PFSK-1 (cell line): ENCODE measurements around the gene RBM33.

ENCODE experiments used
- FOXP2 ChIP-seq: optimal IDR thresholded peaks from 2 replicates; pipeline ENCODE3; 2011; ENCODE audit warnings: borderline replicate concordance, control low read depth, inconsistent platforms; ENCODE audit not compliant: insufficient read depth; ENCODE audit errors: extremely low read length, extremely low read depth
- POLR2AphosphoS5 ChIP-seq: IDR thresholded peaks from 2 replicates; pipeline ENCODE4 v1.6.1; 2012; ENCODE audit warnings: low read depth, mild to moderate bottlenecking, control low read depth, low read length, moderate library complexity
- REST ChIP-seq, 2 experiments: IDR thresholded peaks; 2 replicates each; pipeline versions ENCODE4 v1.6.1 to v1.8.0; 2011 to 2012; ENCODE audit warnings: low read depth in 2 of 2, low read length in 2 of 2, control low read depth in 1 of 2, inconsistent platforms in 1 of 2, mild to moderate bottlenecking in 1 of 2, moderate library complexity in 1 of 2; ENCODE audit not compliant: insufficient read depth in 1 of 2
- SIN3A ChIP-seq: IDR thresholded peaks from 2 replicates; pipeline ENCODE4 v1.6.1; 2012; ENCODE audit warnings: mild to moderate bottlenecking, low read length, moderate library complexity, borderline replicate concordance; ENCODE audit not compliant: insufficient read depth
- TAF1 ChIP-seq: IDR thresholded peaks from 2 replicates; pipeline ENCODE4 v1.6.1; 2012; ENCODE audit warnings: low read length, control low read depth, borderline replicate concordance; ENCODE audit not compliant: insufficient read depth

Gene RBM33

GRCh38 chr7:155696747-155697146 lies 52.3 kb downstream of the RBM33 start:
- no peak for TF ChIP-seq TAF1

GRCh38 chr7:155698633-155699032 lies 54.2 kb downstream of the RBM33 start:
- no peak for TF ChIP-seq POLR2AphosphoS5
- TF ChIP-seq FOXP2: no peak
- no peak for TF ChIP-seq SIN3A
- no peak for TF ChIP-seq TAF1
- TF ChIP-seq REST (IDR thresholded peaks at IDR 0.05; ENCODE audit: insufficient read depth in 1 of 2, low read depth in 2 of 2, low read length in 2 of 2): no peak

GRCh38 chr7:155699180-155699579 lies 54.7 kb downstream of the RBM33 start:
- TF ChIP-seq SIN3A (no peak), FOXP2 (no peak), POLR2AphosphoS5 (no peak), TAF1 (no peak), REST (IDR thresholded peaks at IDR 0.05; ENCODE audit: insufficient read depth in 1 of 2, low read depth in 2 of 2, low read length in 2 of 2) (no peak)

- TF ChIP-seq REST (IDR thresholded peaks at IDR 0.05; ENCODE audit: insufficient read depth in 1 of 2, low read depth in 2 of 2, low read length in 2 of 2) (no peak), POLR2AphosphoS5 (no peak), SIN3A (no peak), FOXP2 (no peak), TAF1 (no peak)
Observed at GRCh38 chr7:155700847-155701246, 56.4 kb downstream of the RBM33 start.

GRCh38 chr7:155701972-155702544 lies 57.6 kb downstream of the RBM33 start:
- TF ChIP-seq SIN3A (no peak), REST (IDR thresholded peaks at IDR 0.05; ENCODE audit: insufficient read depth in 1 of 2, low read depth in 2 of 2, low read length in 2 of 2) (no peak), TAF1 (no peak), FOXP2 (no peak), POLR2AphosphoS5 (no peak)
